ENCODE data around the gene CYP2S1.

- TF ChIP-seq POLR2A (IDR thresholded peaks at IDR 0.05) (no peak), CTCF (IDR thresholded peaks at IDR 0.05) (no peak)
Observed at GRCh38 chr19:41205995-41206394, 13.0 kb downstream of the CYP2S1 start.

All from breast epithelium (tissue), 3 donors.